Skin of body (tissue), 2 donors: ENCODE results near the gene TPRKB. TPM values are rescaled to one million over a fixed set of nuclear protein-coding genes. Genes with fewer than 3 reads are reported as not detected.
"Not testable (repeated sequence)": the region's sequence is repeated elsewhere in the genome, so short reads cannot be mapped to it uniquely, and the experiment has no call there.

Experiments used
- DNase-seq: peaks from one replicate; lab custom pipeline; 2025; lab: John Stamatoyannopoulos, UW
- total RNA-seq: library from RNA; depleted of rRNA; stranded (reverse); fragments of >200 nt; gene quantifications from one replicate; pipeline ENCODE4 v1.2.3, GENCODE V29; 2014

TPRKB gene
- 22.9 TPM for total RNA-seq

GRCh38 chr2:73736855-73737779, at the start of gene TPRKB:
Gene TPRKB, minus strand, starts transcription at chr2:73737345. Its CDS starts 2,776 bp downstream, at chr2:73734569.
- DNase-seq, result peak; percentile 98

- DNase-seq, result not testable (repeated sequence)
Observed at GRCh38 chr2:73783883-73784282, 46.7 kb upstream of the TPRKB start, which contains the start of gene C2orf78. Gene C2orf78, plus strand, starts transcription at chr2:73784183. Its CDS starts 127 bp downstream, at chr2:73784310.

GRCh38 chr2:73783402-73783801, 46.3 kb upstream of the TPRKB start:
- not testable (repeated sequence) for DNase-seq

GRCh38 chr2:73780237-73780582, 43.1 kb upstream of the TPRKB start:
- DNase-seq, result no peak

- DNase-seq, result peak; percentile 94
Observed at GRCh38 chr2:73779467-73780236, 42.5 kb upstream of the TPRKB start, which contains the start of gene DUSP11. Gene DUSP11, minus strand, starts transcription at chr2:73780103. Its CDS starts 129 bp downstream, at chr2:73779974.

- not testable (repeated sequence) for DNase-seq
Observed at GRCh38 chr2:73778867-73779466, 41.8 kb upstream of the TPRKB start.

GRCh38 chr2:73776869-73777519, 39.8 kb upstream of the TPRKB start:
- no peak for DNase-seq

GRCh38 chr2:73776381-73776780, 39.2 kb upstream of the TPRKB start:
- DNase-seq, result no peak

GRCh38 chr2:73772819-73773218, 35.7 kb upstream of the TPRKB start:
- no peak for DNase-seq

GRCh38 chr2:73770725-73771124, 33.6 kb upstream of the TPRKB start:
- DNase-seq, result no peak

GRCh38 chr2:73766994-73767393, 29.8 kb upstream of the TPRKB start:
- DNase-seq, result no peak

GRCh38 chr2:73766349-73766748, 29.2 kb upstream of the TPRKB start:
- no peak for DNase-seq

- DNase-seq, result no peak
Observed at GRCh38 chr2:73764945-73765344, 27.8 kb upstream of the TPRKB start.

- DNase-seq, result no peak
Observed at GRCh38 chr2:73762571-73762970, 25.4 kb upstream of the TPRKB start.

- DNase-seq, result no peak
Observed at GRCh38 chr2:73759904-73760303, 22.8 kb upstream of the TPRKB start.

GRCh38 chr2:73759285-73759764, 22.2 kb upstream of the TPRKB start:
- no peak for DNase-seq

- not testable (repeated sequence) for DNase-seq
Observed at GRCh38 chr2:73754332-73754731, 17.2 kb upstream of the TPRKB start.

- DNase-seq, result no peak
Observed at GRCh38 chr2:73749314-73749713, 12.2 kb upstream of the TPRKB start.

- no peak for DNase-seq
Observed at GRCh38 chr2:73746877-73747208, 9.7 kb upstream of the TPRKB start.

- no peak for DNase-seq
Observed at GRCh38 chr2:73746015-73746876, 9.1 kb upstream of the TPRKB start.
